Gastrocnemius medialis (tissue), 4 donors: ENCODE measurements around the gene MRTO4. TPM values are rescaled to one million over a fixed set of nuclear protein-coding genes. Genes with fewer than 3 reads are reported as not detected.
"Not testable (repeated sequence)": the region's sequence is repeated elsewhere in the genome, so short reads cannot be mapped to it uniquely, and the experiment has no call there.

Experiments
- ATAC-seq, 2 donors: fragments of 150-250 bp; one replicate each; pipeline ENCODE4 v1.9.1; 2016
- DNase-seq, 2 donors: peaks; one replicate each; pipeline ENCODE4 v3.0.0-alpha.2; 2019
- H3K27ac ChIP-seq, 4 donors: fragments of 200-600 bp; sonication (generic); 1 replicate in 1 of 4; 2 replicates in 3 of 4; pipeline ENCODE4 v1.5.1; 2016 to 2018; ENCODE audit warnings: mild to moderate bottlenecking in 2 of 4, moderate library complexity in 1 of 4
- H3K27me3 ChIP-seq, 3 donors: fragments of 200-600 bp; sonication (generic) in 2 of 3; 1 replicate in 1 of 3; 2 replicates in 2 of 3; pipeline versions ENCODE4 v1.5.1 to v1.6.0; 2016 to 2019; ENCODE audit warnings: mild to moderate bottlenecking in 1 of 3, moderate library complexity in 1 of 3
- H3K36me3 ChIP-seq, 2 donors: fragments of 200-600 bp; sonication (generic) in 1 of 2; one replicate each; pipeline ENCODE4 v1.5.1; 2017 to 2018
- H3K4me1 ChIP-seq, 2 donors: fragments of 200-600 bp; sonication (generic) in 1 of 2; one replicate each; pipeline ENCODE4 v1.5.1; 2016 to 2017; ENCODE audit warnings: mild to moderate bottlenecking in 2 of 2
- H3K4me3 ChIP-seq, 4 donors: fragments of 200-600 bp; sonication (generic) in 3 of 4; 1 replicate in 1 of 4; 2 replicates in 3 of 4; pipeline ENCODE4 v1.5.1; 2016 to 2019; ENCODE audit warnings: mild to moderate bottlenecking in 2 of 4
- H3K9me3 ChIP-seq, 3 donors: fragments of 200-600 bp; sonication (generic) in 2 of 3; 1 replicate in 1 of 3; 2 replicates in 2 of 3; pipeline ENCODE4 v1.5.1; 2016 to 2019
- CTCF ChIP-seq, 5 experiments: fragments of 450-650 bp in 3 of 5; fragments of 200-600 bp in 2 of 5; sonication (generic) in 2 of 5; IDR thresholded peaks in 4 of 5; conservative IDR thresholded peaks in 1 of 5; 1 replicate in 4 of 5; 2 replicates in 1 of 5; pipeline ENCODE4 v1.5.1; 2016 to 2019; ENCODE audit warnings: antibody characterized with exemption in 5 of 5, mild to moderate bottlenecking in 3 of 5, moderate library complexity in 3 of 5
- POLR2A ChIP-seq, 2 donors: fragments of 450-650 bp; IDR thresholded peaks; one replicate each; pipeline ENCODE4 v1.6.1; 2017; ENCODE audit warnings: antibody characterized with exemption in 2 of 2, mild to moderate bottlenecking in 2 of 2, moderate library complexity in 2 of 2
- in situ Hi-C, 4 donors: fragments of 200-750 bp; cut with MboI; loops; one replicate each; pipeline versions ENCODE4 v1.15.0 to v1.8.0; 2017; ENCODE audit warnings: low sequenced_read_pairs in 4 of 4
- intact Hi-C: fragments of 100-400 bp; cut with DNase I; formaldehyde crosslinking; loops from one replicate; pipeline ENCODE4 v1.15.1; 2023; ENCODE audit warnings: low total_unique reads
- total RNA-seq, 4 donors: library from RNA; depleted of rRNA; stranded (reverse); fragments of >200 nt; gene quantifications; one replicate each; pipeline versions ENCODE4 v1.1.0 to v1.2.3, GENCODE V29; 2016

Gene MRTO4
- total RNA-seq, 4 donors from 2014 or later: 19.2 to 28.8 (median 26.7) TPM

GRCh38 chr1:19250629-19251304, 838 bp upstream of the MRTO4 start:
- intact Hi-C loops: loop anchor here (5.0 kb wide), 1 partner anchor 62 kb away; the partner anchor contains the start of genes AKR7A2 and SLC66A1
- Histone ChIP-seq H3K4me1 (peaks cover 29 to 32% of the 10 kb centered on the region in 2 donors), H3K27ac (peak overlapping the region; percentile 85 to 97 (median 96)), H3K27me3 (no peaks in the 10 kb centered on the region), H3K36me3 (peaks cover 0 to 9% of the 10 kb centered on the region in 2 donors), H3K9me3 (no peaks in the 10 kb centered on the region), H3K4me3 (peak overlapping the region; percentile 83 to 98 (median 90))
- in situ Hi-C loops: no loop called here
- DNase-seq (no peak), ATAC-seq (no peak)
- TF ChIP-seq POLR2A (IDR thresholded peaks at IDR 0.05) (no peak), CTCF (IDR thresholded peaks at IDR 0.05 in 4 of 5, conservative IDR thresholded peaks at IDR 0.05 in 1 of 5) (no peak)

- in situ Hi-C loops: no loop called here
Measured at GRCh38 chr1:19254416-19254815, 2.8 kb downstream of the MRTO4 start.

GRCh38 chr1:19255288-19255687, 3.7 kb downstream of the MRTO4 start:
- in situ Hi-C loops: no loop called here
- peaks cover 26 to 30% of the 10 kb centered on the region in 2 donors for H3K4me1 ChIP-seq
- no peaks in the 10 kb centered on the region for H3K27me3 ChIP-seq
- intact Hi-C loops: no loop called here
- DNase-seq (no peak), ATAC-seq (no peak)
- no peak overlapping the region for H3K27ac ChIP-seq
- H3K36me3 ChIP-seq: peaks cover 0 to 55% of the 10 kb centered on the region in 2 donors
- H3K4me3 ChIP-seq: no peak overlapping the region
- no peak for TF ChIP-seq POLR2A (IDR thresholded peaks at IDR 0.05)
- no peak for TF ChIP-seq CTCF (IDR thresholded peaks at IDR 0.05 in 4 of 5, conservative IDR thresholded peaks at IDR 0.05 in 1 of 5)
- no peaks in the 10 kb centered on the region for H3K9me3 ChIP-seq

More at GRCh38 chr1:19254416-19254815, 2.8 kb downstream of the MRTO4 start:
- no peak for DNase-seq
- no peaks in the 10 kb centered on the region for H3K27me3 ChIP-seq
- H3K9me3 ChIP-seq: no peaks in the 10 kb centered on the region
- peaks cover 29 to 32% of the 10 kb centered on the region in 2 donors for H3K4me1 ChIP-seq
- peaks cover 0 to 46% of the 10 kb centered on the region in 2 donors for H3K36me3 ChIP-seq
- TF ChIP-seq POLR2A (IDR thresholded peaks at IDR 0.05) (no peak), CTCF (IDR thresholded peaks at IDR 0.05 in 4 of 5, conservative IDR thresholded peaks at IDR 0.05 in 1 of 5) (no peak)
- intact Hi-C loops: loop anchor here (5.0 kb wide), 1 partner anchor 58 kb away; the partner anchor contains the start of genes AKR7A2 and SLC66A1
- no peak for ATAC-seq
- H3K27ac ChIP-seq: no peak overlapping the region
- no peak overlapping the region for H3K4me3 ChIP-seq

- H3K4me3 ChIP-seq, H3K9me3 ChIP-seq, H3K27me3 ChIP-seq, intact Hi-C loops, H3K27ac ChIP-seq, in situ Hi-C loops, DNase-seq, ATAC-seq: not testable (repeated sequence)
- Histone ChIP-seq H3K4me1 (peaks cover 19 to 23% of the 10 kb centered on the region in 2 donors), H3K36me3 (peaks cover 0 to 60% of the 10 kb centered on the region in 2 donors)
Measured at GRCh38 chr1:19256301-19256700, 4.7 kb downstream of the MRTO4 start.

GRCh38 chr1:19257178-19257914, 5.7 kb downstream of the MRTO4 start:
- in situ Hi-C loops: no loop called here
- ATAC-seq (no peak), DNase-seq (no peak)
- Histone ChIP-seq H3K4me1 (peaks cover 16 to 20% of the 10 kb centered on the region in 2 donors), H3K36me3 (peaks cover 0 to 60% of the 10 kb centered on the region in 2 donors), H3K27me3 (no peaks in the 10 kb centered on the region), H3K27ac (no peak overlapping the region), H3K4me3 (no peak overlapping the region), H3K9me3 (no peaks in the 10 kb centered on the region)
- intact Hi-C loops: no loop called here
- TF ChIP-seq CTCF (IDR thresholded peaks at IDR 0.05 in 4 of 5, conservative IDR thresholded peaks at IDR 0.05 in 1 of 5) (no peak), POLR2A (IDR thresholded peaks at IDR 0.05) (no peak)
